ENCODE results near the gene IBTK. TPM values are rescaled to one million over a fixed set of nuclear protein-coding genes. Genes with fewer than 3 reads are reported as not detected.
A peak's percentile ranks its signal among the peaks of the same experiment; 100 is the strongest.

IBTK gene
- total RNA-seq, 1 donor from 2014 or later, result 34.8 TPM

DNA sequence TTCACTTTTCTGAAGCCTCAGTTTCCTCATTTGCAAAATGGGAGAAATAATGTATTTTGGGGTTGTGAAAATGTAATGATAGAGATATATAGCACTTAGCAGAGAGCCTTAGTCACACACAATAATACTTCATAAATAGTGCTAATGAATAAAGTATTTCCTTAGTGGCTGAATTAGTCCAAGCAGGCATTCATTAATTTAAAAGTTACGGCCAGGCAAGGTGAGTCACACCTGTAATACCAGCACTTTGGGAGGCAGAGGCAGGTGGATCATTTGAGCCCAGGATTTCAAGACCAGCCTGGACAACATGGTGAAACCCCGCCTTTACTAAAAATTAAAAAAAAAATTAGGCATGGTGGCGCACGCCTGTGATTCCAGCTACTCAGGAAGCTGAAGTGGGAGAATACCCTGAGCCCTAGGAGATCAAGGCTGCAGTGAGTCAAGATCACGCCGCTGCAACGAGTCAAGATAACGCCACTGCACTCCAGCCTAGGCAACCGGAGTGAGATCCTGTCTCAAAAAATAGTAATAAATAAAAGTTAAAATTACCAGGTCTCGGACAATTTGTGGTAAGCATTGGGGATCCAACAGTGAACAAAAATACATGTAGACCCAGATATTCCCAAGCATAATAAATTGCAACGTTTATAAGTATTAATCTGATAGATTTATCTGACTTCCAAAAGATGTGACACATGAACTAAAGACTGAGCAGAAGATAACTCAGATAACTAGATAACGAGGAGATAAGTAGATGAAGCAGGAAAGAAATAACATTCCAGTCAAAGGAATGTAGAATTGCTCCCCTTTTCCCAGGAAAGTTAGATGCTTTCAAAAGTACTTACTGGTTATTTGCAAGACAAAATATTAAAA, 2.1 kb upstream of the IBTK start:
- H3K4me1 Mint-ChIP-seq (ENCODE audit: low read depth), result peaks cover 21% of the 10 kb centered on the region
- no peak for DNase-seq (ENCODE audit: low spot score, unreplicated experiment)
- no peak overlapping the region for H3K4me3 Mint-ChIP-seq (ENCODE audit: low read depth)
- TF ChIP-seq, protein P1, sequence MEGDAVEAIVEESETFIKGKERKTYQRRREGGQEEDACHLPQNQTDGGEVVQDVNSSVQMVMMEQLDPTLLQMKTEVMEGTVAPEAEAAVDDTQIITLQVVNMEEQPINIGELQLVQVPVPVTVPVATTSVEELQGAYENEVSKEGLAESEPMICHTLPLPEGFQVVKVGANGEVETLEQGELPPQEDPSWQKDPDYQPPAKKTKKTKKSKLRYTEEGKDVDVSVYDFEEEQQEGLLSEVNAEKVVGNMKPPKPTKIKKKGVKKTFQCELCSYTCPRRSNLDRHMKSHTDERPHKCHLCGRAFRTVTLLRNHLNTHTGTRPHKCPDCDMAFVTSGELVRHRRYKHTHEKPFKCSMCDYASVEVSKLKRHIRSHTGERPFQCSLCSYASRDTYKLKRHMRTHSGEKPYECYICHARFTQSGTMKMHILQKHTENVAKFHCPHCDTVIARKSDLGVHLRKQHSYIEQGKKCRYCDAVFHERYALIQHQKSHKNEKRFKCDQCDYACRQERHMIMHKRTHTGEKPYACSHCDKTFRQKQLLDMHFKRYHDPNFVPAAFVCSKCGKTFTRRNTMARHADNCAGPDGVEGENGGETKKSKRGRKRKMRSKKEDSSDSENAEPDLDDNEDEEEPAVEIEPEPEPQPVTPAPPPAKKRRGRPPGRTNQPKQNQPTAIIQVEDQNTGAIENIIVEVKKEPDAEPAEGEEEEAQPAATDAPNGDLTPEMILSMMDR (IDR thresholded peaks at IDR 0.05; ENCODE audit: unreplicated experiment), result no peak
- no peak overlapping the region for H3K27ac Mint-ChIP-seq
- no peaks in the 10 kb centered on the region for H3K9me3 Mint-ChIP-seq (ENCODE audit: low read depth)
- H3K27me3 Mint-ChIP-seq, result no peaks in the 10 kb centered on the region
- no peaks in the 10 kb centered on the region for H3K36me3 Mint-ChIP-seq (ENCODE audit: insufficient read depth)

DNA sequence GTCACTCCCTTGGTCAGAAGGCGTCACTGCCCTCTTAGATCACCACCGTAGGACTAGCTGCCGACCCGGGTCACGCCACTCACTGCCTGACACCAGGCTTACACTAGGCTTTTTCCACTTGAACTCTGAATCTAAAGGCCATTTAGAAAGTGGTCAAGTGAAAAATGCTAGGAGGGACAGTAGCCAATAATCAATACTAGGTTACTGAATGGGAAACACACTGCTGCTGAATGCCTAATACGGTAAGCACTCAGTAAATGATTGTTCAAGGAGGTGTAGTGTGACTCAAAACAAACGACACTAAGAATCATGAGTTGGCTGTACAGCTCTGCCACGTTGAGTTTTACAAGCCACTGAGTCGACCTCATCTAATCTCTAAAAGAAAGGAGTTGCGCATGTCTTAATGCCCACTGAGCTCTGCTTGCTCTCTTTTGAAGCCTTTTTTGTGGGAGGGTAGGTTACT, 760 bp upstream of the IBTK start:
- peak overlapping the region; percentile 95 for H3K4me3 Mint-ChIP-seq (ENCODE audit: low read depth)
- H3K4me1 Mint-ChIP-seq (ENCODE audit: low read depth), result peaks cover 26% of the 10 kb centered on the region
- H3K27ac Mint-ChIP-seq, result peak overlapping the region; percentile 100
- no peak for DNase-seq (ENCODE audit: low spot score, unreplicated experiment)
- H3K27me3 Mint-ChIP-seq, result no peaks in the 10 kb centered on the region
- peaks cover 3% of the 10 kb centered on the region for H3K36me3 Mint-ChIP-seq (ENCODE audit: insufficient read depth)
- TF ChIP-seq, protein P1 (IDR thresholded peaks at IDR 0.05; ENCODE audit: unreplicated experiment), result no peak
- no peaks in the 10 kb centered on the region for H3K9me3 Mint-ChIP-seq (ENCODE audit: low read depth)

DNA sequence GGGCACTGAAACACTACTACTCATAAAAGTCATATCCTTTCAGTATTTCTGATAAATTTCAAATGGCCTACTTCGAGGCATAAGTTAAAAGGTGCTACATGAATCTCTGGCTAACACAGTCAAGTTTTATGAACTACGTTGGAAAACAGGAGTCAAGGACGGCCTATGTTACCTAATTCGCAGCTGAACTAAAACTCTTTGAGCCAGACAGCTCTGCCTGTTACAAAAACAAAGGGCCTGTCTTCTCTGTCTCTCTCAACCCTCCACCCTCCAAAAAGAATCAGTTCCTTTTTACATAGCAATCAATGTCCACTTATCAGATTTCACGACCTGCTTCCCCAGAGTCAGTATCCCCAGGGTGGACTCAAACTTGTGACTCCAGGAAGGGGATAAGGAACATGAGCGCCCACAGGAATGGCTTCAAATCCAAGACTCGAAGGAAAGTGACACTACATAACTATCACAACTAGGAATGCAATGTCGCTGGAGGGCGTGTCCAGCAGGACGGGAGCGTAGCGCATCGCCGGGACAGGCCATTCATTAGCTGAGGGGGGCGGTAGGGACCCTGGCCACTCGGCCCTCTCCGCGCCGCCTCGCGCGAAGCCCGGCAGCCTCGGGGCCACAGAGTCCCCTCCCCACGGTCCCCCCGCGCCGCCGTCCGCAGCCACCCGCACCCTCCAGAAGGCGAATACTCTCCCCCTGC, 591 bp downstream of the IBTK start:
- H3K9me3 Mint-ChIP-seq (ENCODE audit: low read depth), result peaks cover 3% of the 10 kb centered on the region
- peaks cover 26% of the 10 kb centered on the region for H3K4me1 Mint-ChIP-seq (ENCODE audit: low read depth)
- H3K27me3 Mint-ChIP-seq, result no peaks in the 10 kb centered on the region
- peaks cover 6% of the 10 kb centered on the region for H3K36me3 Mint-ChIP-seq (ENCODE audit: insufficient read depth)
- TF ChIP-seq, protein P1 (IDR thresholded peaks at IDR 0.05; ENCODE audit: unreplicated experiment), result no peak
- peak overlapping the region; percentile 100 for H3K27ac Mint-ChIP-seq
- H3K4me3 Mint-ChIP-seq (ENCODE audit: low read depth), result peak overlapping the region; percentile 95
- no peak for DNase-seq (ENCODE audit: low spot score, unreplicated experiment)

DNA sequence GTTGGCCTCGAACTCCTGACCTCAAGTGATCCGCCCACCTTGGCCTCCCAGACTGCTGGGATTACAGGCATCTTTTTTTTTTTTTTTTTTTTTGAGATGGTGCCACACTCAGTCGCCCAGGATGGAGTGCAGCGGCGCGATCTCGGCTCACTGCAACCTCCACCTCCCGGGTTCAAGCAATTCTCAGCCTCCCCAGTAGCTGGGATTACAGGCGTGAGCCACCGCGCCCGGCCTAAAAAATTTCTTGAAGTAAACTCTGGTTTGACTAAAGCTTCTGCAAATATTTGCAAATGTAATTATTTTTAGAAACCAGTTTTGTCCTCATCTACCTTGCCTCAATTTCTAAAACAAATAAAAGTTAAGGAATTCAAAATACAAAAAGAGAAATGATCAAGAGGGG, 1.2 kb downstream of the IBTK start:
- H3K4me1 Mint-ChIP-seq (ENCODE audit: low read depth), result peaks cover 26% of the 10 kb centered on the region
- TF ChIP-seq, protein P1 (IDR thresholded peaks at IDR 0.05; ENCODE audit: unreplicated experiment), result no peak
- peaks cover 6% of the 10 kb centered on the region for H3K36me3 Mint-ChIP-seq (ENCODE audit: insufficient read depth)
- H3K9me3 Mint-ChIP-seq (ENCODE audit: low read depth), result peaks cover 3% of the 10 kb centered on the region
- H3K27me3 Mint-ChIP-seq, result no peaks in the 10 kb centered on the region
- peak overlapping the region; percentile 100 for H3K27ac Mint-ChIP-seq
- DNase-seq (ENCODE audit: low spot score, unreplicated experiment), result no peak
- H3K4me3 Mint-ChIP-seq (ENCODE audit: low read depth), result peak overlapping the region; percentile 95

DNA sequence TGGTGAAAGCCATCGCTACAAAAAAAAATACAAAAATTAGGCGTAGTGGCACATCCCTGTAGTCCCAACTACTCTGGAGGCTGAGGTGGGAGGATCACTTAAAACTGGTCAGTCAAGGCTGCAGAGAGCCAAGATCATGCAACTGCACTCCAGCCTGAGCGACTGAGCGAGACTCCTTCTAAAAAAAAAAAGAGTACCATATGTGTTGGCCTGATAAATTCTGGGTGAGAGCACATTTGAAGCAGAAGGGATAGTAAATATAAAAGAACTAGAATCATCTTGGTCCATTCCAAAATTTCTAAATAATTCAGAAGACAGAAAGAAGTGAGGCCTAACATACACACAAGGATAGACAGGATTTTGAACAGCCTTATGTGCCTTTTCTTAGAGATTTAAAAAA, 2.2 kb downstream of the IBTK start:
- no peaks in the 10 kb centered on the region for H3K27me3 Mint-ChIP-seq
- TF ChIP-seq, protein P1 (IDR thresholded peaks at IDR 0.05; ENCODE audit: unreplicated experiment), result no peak
- H3K4me1 Mint-ChIP-seq (ENCODE audit: low read depth), result peaks cover 26% of the 10 kb centered on the region
- peak overlapping the region; percentile 95 for H3K4me3 Mint-ChIP-seq (ENCODE audit: low read depth)
- peaks cover 10% of the 10 kb centered on the region for H3K36me3 Mint-ChIP-seq (ENCODE audit: insufficient read depth)
- peaks cover 3% of the 10 kb centered on the region for H3K9me3 Mint-ChIP-seq (ENCODE audit: low read depth)
- peak overlapping the region; percentile 84 for H3K27ac Mint-ChIP-seq
- no peak for DNase-seq (ENCODE audit: low spot score, unreplicated experiment)

Data from progenitor cell of endocrine pancreas (in vitro differentiated cells).